Astrocyte of the spinal cord (primary cell): ENCODE measurements around the gene FUBP3.
"Not testable (repeated sequence)": the region's sequence is repeated elsewhere in the genome, so short reads cannot be mapped to it uniquely, and the experiment has no call there.

ENCODE experiments used
- DNase-seq: peaks from one replicate; pipeline ENCODE4 v3.0.0; 2011; ENCODE audit warnings: low read depth, low spot score
- H3K4me3 ChIP-seq: 2 replicates; pipeline ENCODE4 v1.5.1; 2011; ENCODE audit warnings: low read depth, mild to moderate bottlenecking, low read length, moderate library complexity
- CTCF ChIP-seq: IDR thresholded peaks from 2 replicates; pipeline ENCODE4 v1.5.1; 2012; ENCODE audit warnings: low read depth, mild to moderate bottlenecking, low read length, inconsistent platforms
- in situ Hi-C: cut with HindIII; loops from 2 replicates; pipeline ENCODE4 v1.10.0; 2017; ENCODE audit warnings: low sequenced_read_pairs

The FUBP3 gene

GRCh38 chr9:130682421-130683121 lies 103.2 kb downstream of the FUBP3 start:
- H3K4me3 ChIP-seq: peak overlapping the region; percentile 35
- peak; percentile 69 for DNase-seq
- TF ChIP-seq CTCF: peak; percentile 82
- in situ Hi-C loops: loop anchor here (25.0 kb wide), 1 partner anchor 180 kb away; no protein-coding TSS in a partner anchor

- in situ Hi-C loops: loop anchor here (25.0 kb wide), 1 partner anchor 177 kb away; no protein-coding TSS in a partner anchor
- no peak for TF ChIP-seq CTCF
- H3K4me3 ChIP-seq: no peak overlapping the region
- no peak for DNase-seq
Measured at GRCh38 chr9:130685104-130685503, 105.7 kb downstream of the FUBP3 start.

- in situ Hi-C loops: loop anchor here (25.0 kb wide), 1 partner anchor 176 kb away; no protein-coding TSS in a partner anchor
- H3K4me3 ChIP-seq, DNase-seq: not testable (repeated sequence)
Measured at GRCh38 chr9:130685945-130686344, 106.6 kb downstream of the FUBP3 start.

- no peak for DNase-seq
- H3K4me3 ChIP-seq: no peak overlapping the region
- in situ Hi-C loops: loop anchor here (25.0 kb wide), 1 partner anchor 175 kb away; no protein-coding TSS in a partner anchor
- TF ChIP-seq CTCF: no peak
Measured at GRCh38 chr9:130687615-130688014, 108.2 kb downstream of the FUBP3 start.
